CD4-positive, alpha-beta T cell (primary cell): Measurements from ENCODE around the gene PIAS1. TPM values are rescaled to one million over a fixed set of nuclear protein-coding genes. Genes with fewer than 3 reads are reported as not detected.

Experiments used
- ATAC-seq: fragments of 200-7000 bp; cut with Tn5 transposase; one replicate; pipeline ENCODE4 v1.10.0; 2022; ENCODE audit warnings: mild to moderate bottlenecking; ENCODE audit not compliant: poor library complexity
- CTCF ChIA-PET: fragments of 350-600 bp; sonication (Branson Sonifier 250); formaldehyde crosslinking; loops from one replicate; lab custom pipeline; 2021; ENCODE audit warnings: antibody characterized with exemption, inconsistent platforms; lab: Charles Lee
- POLR2A ChIA-PET: fragments of 350-600 bp; sonication (Branson Sonifier 250); formaldehyde crosslinking; loops from one replicate; lab custom pipeline; 2021; ENCODE audit warnings: antibody characterized with exemption, inconsistent platforms; lab: Charles Lee
- DNase-seq, 14 experiments: peaks; one replicate each; pipeline ENCODE4 v3.0.0-alpha.2; 2013 to 2020; ENCODE audit warnings: mixed read lengths in 2 of 14
- H3K27ac ChIP-seq, 2 donors: one replicate each; pipeline versions ENCODE4 v1.5.1 to v1.7.0; 2013; ENCODE audit warnings: low read length in 2 of 2, low read depth in 1 of 2, mild to moderate bottlenecking in 1 of 2
- H3K27me3 ChIP-seq, 2 experiments: 1 replicate in 1 of 2; 2 replicates in 1 of 2; pipeline versions ENCODE4 v1.6.1 to v1.7.0; 2013; ENCODE audit warnings: low read length in 2 of 2, control low read depth in 1 of 2, mild to moderate bottlenecking in 1 of 2, moderate library complexity in 1 of 2; ENCODE audit not compliant: insufficient read depth in 2 of 2, control insufficient read depth in 1 of 2
- H3K36me3 ChIP-seq: one replicate; pipeline ENCODE4 v1.6.1; 2013; ENCODE audit warnings: low read length, control low read depth; ENCODE audit not compliant: insufficient read depth
- H3K4me1 ChIP-seq: one replicate; pipeline ENCODE4 v1.6.1; 2013; ENCODE audit warnings: low read length, control low read depth; ENCODE audit not compliant: insufficient read depth
- H3K4me3 ChIP-seq: one replicate; pipeline ENCODE4 v1.5.1; 2013; ENCODE audit warnings: mild to moderate bottlenecking, low read length, moderate library complexity
- H3K9me3 ChIP-seq, 2 experiments: 1 replicate in 1 of 2; 2 replicates in 1 of 2; pipeline versions ENCODE4 v1.6.1 to v1.7.0; 2013; ENCODE audit warnings: low read length in 2 of 2, mild to moderate bottlenecking in 2 of 2, control low read depth in 1 of 2, moderate library complexity in 1 of 2; ENCODE audit not compliant: control insufficient read depth in 1 of 2, insufficient read depth in 1 of 2
- H3K27ac Mint-ChIP-seq: one replicate; pipeline ENCODE4 v1.8.0; 2020; ENCODE audit warnings: mixed read lengths
- H3K27me3 Mint-ChIP-seq: one replicate; pipeline ENCODE4 v1.8.0; 2021; ENCODE audit warnings: mixed read lengths
- H3K36me3 Mint-ChIP-seq: one replicate; pipeline ENCODE4 v1.8.0; 2021; ENCODE audit warnings: low read depth, mixed read lengths
- H3K4me1 Mint-ChIP-seq: one replicate; pipeline ENCODE4 v1.8.0; 2021; ENCODE audit warnings: low read depth, mixed read lengths
- H3K4me3 Mint-ChIP-seq: one replicate; pipeline ENCODE4 v1.8.0; 2020; ENCODE audit warnings: mild to moderate bottlenecking, mixed read lengths
- H3K9me3 Mint-ChIP-seq: one replicate; pipeline ENCODE4 v1.8.0; 2020; ENCODE audit warnings: mixed read lengths
- intact Hi-C, 2 experiments: fragments of 100-400 bp; cut with DNase I in 1 of 2; cut with micrococcal nuclease in 1 of 2; formaldehyde crosslinking; loops; one replicate each; pipeline versions ENCODE4 v1.15.1 to v1.9.0; 2023 to 2025; cut with DNase I, micrococcal nuclease
- total RNA-seq, 174 experiments: library from RNA in 2 of 174; stranded (reverse) in 2 of 174; gene quantifications; one replicate each; pipeline ENCODE4 v1.2.3 and lab custom pipeline; 2021 to 2026
- TF ChIP-seq, protein P1 (sequence below): fragments of 200-600 bp; IDR thresholded peaks from one replicate; pipeline ENCODE4 v1.8.0; 2022; ENCODE audit warnings: antibody characterized with exemption, mild to moderate bottlenecking

The PIAS1 gene
- total RNA-seq, 2 experiments from 2014 or later, result 73.1 to 74.8 TPM

DNA sequence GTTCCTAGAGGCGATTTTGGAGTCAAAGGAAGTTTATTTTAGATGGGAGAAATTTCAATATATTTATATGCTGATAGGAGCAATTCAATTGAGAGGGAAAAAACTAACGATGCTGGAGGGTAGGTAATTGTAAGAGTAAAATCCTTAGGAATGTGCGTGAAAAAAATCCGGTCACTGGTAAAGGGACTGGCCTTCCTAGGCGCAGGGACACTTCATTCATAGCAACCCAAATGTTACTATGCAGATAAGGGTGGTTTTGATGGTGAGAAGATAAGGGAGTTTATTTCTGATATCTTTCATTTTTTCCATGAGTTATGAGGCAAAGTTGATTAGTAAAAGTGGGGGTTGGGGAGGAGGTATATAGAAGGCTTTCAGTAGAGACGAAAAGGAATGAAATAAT is 1.1 kb upstream of the PIAS1 start:
- H3K4me1 Mint-ChIP-seq, result peaks cover 29% of the 10 kb centered on the region
- H3K27me3 Mint-ChIP-seq, result peaks cover 2% of the 10 kb centered on the region
- no peak overlapping the region for H3K27ac Mint-ChIP-seq
- ChIA-PET POLR2A (interaction anchor here (1.1 to 2.0 kb wide), 2 partner anchors 11 to 30 kb away, joined by 3 to 9 read pairs; no protein-coding TSS in a partner anchor), CTCF (no interaction called here)
- Histone ChIP-seq H3K27ac (no peak overlapping the region), H3K4me3 (no peak overlapping the region), H3K4me1 (peaks cover 11% of the 10 kb centered on the region), H3K9me3 (no peaks in the 10 kb centered on the region), H3K36me3 (no peaks in the 10 kb centered on the region), H3K27me3 (no peaks in the 10 kb centered on the region)
- H3K4me3 Mint-ChIP-seq, result peak overlapping the region; percentile 14
- intact Hi-C loops, result loop anchor here (5.0 to 10.0 kb wide), 4 partner anchors 104 to 798 kb away; partner anchors contain the start of genes FEM1B (in 2 of the 2), AAGAB (in 1 of the 2), C15orf61 (in 1 of the 2) and IQCH (in 1 of the 2)
- ATAC-seq (no peak), DNase-seq (no peak)
- TF ChIP-seq, protein P1, sequence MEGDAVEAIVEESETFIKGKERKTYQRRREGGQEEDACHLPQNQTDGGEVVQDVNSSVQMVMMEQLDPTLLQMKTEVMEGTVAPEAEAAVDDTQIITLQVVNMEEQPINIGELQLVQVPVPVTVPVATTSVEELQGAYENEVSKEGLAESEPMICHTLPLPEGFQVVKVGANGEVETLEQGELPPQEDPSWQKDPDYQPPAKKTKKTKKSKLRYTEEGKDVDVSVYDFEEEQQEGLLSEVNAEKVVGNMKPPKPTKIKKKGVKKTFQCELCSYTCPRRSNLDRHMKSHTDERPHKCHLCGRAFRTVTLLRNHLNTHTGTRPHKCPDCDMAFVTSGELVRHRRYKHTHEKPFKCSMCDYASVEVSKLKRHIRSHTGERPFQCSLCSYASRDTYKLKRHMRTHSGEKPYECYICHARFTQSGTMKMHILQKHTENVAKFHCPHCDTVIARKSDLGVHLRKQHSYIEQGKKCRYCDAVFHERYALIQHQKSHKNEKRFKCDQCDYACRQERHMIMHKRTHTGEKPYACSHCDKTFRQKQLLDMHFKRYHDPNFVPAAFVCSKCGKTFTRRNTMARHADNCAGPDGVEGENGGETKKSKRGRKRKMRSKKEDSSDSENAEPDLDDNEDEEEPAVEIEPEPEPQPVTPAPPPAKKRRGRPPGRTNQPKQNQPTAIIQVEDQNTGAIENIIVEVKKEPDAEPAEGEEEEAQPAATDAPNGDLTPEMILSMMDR, result no peak
- H3K9me3 Mint-ChIP-seq, result no peaks in the 10 kb centered on the region
- peaks cover 10% of the 10 kb centered on the region for H3K36me3 Mint-ChIP-seq

DNA sequence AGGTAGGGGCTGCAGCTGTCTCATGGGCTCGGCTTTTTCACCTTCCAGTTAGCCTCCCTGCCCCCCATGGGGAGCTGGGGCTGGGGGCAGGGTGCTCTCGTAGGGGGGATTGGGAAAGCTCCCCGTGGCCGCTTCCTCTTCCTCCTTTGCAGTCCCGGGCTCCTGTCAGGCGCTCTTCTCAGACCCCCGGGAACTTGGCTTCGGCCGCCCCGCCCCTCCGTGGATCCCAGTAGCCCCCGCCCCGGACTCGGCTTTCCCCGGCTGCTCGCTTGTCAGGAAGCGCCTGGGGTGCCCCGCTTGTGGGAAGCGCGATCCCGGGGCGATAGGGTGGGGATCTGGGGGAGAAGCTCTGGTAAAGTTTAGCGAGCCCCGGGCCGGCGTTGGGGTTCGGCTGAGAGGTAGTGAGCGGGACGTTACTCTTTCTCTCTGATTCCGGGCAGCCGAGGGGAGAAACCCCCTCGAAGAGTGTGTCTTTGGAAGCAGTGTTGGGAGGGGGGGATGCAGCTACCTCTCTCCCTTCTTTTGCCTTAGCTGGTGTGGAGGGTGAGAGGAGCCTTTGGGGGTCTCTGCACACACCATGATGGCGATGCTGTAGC is 611 bp downstream of the PIAS1 start:
- Mint-ChIP-seq H3K4me3 (peak overlapping the region; percentile 98), H3K36me3 (peaks cover 16% of the 10 kb centered on the region), H3K4me1 (peaks cover 41% of the 10 kb centered on the region), H3K27me3 (no peaks in the 10 kb centered on the region), H3K9me3 (no peaks in the 10 kb centered on the region), H3K27ac (peak overlapping the region; percentile 86)
- no peaks in the 10 kb centered on the region for H3K36me3 ChIP-seq
- DNase-seq (peak in 8 of 14 experiments; percentile 16 to 35 (median 28)), ATAC-seq (no peak)
- intact Hi-C loops, result loop anchor here (1.0 to 10.0 kb wide), 7 partner anchors 43 to 800 kb away; partner anchors contain the start of genes FEM1B (in 2 of the 2), AAGAB (in 1 of the 2), C15orf61 (in 1 of the 2) and CLN6 (in 1 of the 2)
- H3K9me3 ChIP-seq, result no peaks in the 10 kb centered on the region
- POLR2A ChIA-PET, result interaction anchor here (0.6 to 4.0 kb wide), 18 partner anchors 9 to 1355 kb away, joined by 3 to 32 read pairs (median 6); partner anchors contain the start of genes CLN6, FEM1B and MAP2K5
- H3K4me3 ChIP-seq, result peak overlapping the region; percentile 94
- peak overlapping the region; percentile 56 to 92 for H3K27ac ChIP-seq
- peaks cover 23% of the 10 kb centered on the region for H3K4me1 ChIP-seq
- H3K27me3 ChIP-seq, result no peaks in the 10 kb centered on the region
- TF ChIP-seq, protein P1, result no peak
- CTCF ChIA-PET, result interaction anchor here (0.5 to 1.6 kb wide), 2 partner anchors 19 to 48 kb away, joined by 3 to 4 read pairs; no protein-coding TSS in a partner anchor

DNA sequence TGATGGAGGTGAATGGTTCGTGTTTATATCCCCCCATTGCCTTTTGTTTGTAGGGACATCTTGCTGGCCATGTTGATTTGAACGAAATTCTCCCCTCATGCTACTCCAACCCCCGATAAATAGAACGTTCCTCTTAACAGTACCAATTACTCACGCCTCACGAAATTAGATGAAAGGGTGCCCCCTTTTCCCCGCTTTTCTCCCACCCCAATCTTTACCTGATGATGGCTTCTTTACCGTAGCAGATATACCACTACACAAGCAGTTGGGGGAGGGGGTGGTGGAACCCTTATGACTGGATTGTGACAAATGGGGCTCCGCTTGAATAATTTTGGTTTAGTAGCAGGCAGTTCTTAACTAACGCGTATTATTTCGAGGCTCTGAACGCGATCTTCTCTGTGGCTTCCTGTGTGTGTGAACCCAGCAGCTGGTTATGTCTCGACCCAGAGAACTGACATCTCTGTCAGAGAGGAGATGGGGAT is 1.1 kb downstream of the PIAS1 start:
- POLR2A ChIA-PET, result interaction anchor here (0.5 to 4.0 kb wide), 16 partner anchors 9 to 534 kb away, joined by 3 to 32 read pairs (median 6); partner anchors contain the start of genes CLN6, FEM1B and MAP2K5
- Histone ChIP-seq H3K9me3 (no peaks in the 10 kb centered on the region), H3K4me3 (peak overlapping the region; percentile 94), H3K27ac (peak overlapping the region; percentile 56 to 92), H3K4me1 (peaks cover 27% of the 10 kb centered on the region), H3K27me3 (no peaks in the 10 kb centered on the region), H3K36me3 (no peaks in the 10 kb centered on the region)
- Mint-ChIP-seq H3K4me3 (peak overlapping the region; percentile 98), H3K27me3 (no peaks in the 10 kb centered on the region), H3K4me1 (peaks cover 46% of the 10 kb centered on the region), H3K27ac (peak overlapping the region; percentile 86), H3K9me3 (no peaks in the 10 kb centered on the region), H3K36me3 (peaks cover 16% of the 10 kb centered on the region)
- TF ChIP-seq, protein P1, result no peak
- intact Hi-C loops, result loop anchor here (5.0 to 10.0 kb wide), 3 partner anchors 42 to 800 kb away; partner anchors contain the start of genes AAGAB (in 1 of the 2) and IQCH (in 1 of the 2)
- ATAC-seq (peak; percentile 54), DNase-seq (peak; percentile 24 to 76 (median 44))
- CTCF ChIA-PET, result interaction anchor here (0.5 kb wide), 1 partner anchor 48 kb away, joined by 4 read pairs; no protein-coding TSS in a partner anchor
